ENCODE measurements around the gene ZNF791.
"Not testable (repeated sequence)": the region's sequence is repeated elsewhere in the genome, so short reads cannot be mapped to it uniquely, and the experiment has no call there.

The ZNF791 gene

DNA sequence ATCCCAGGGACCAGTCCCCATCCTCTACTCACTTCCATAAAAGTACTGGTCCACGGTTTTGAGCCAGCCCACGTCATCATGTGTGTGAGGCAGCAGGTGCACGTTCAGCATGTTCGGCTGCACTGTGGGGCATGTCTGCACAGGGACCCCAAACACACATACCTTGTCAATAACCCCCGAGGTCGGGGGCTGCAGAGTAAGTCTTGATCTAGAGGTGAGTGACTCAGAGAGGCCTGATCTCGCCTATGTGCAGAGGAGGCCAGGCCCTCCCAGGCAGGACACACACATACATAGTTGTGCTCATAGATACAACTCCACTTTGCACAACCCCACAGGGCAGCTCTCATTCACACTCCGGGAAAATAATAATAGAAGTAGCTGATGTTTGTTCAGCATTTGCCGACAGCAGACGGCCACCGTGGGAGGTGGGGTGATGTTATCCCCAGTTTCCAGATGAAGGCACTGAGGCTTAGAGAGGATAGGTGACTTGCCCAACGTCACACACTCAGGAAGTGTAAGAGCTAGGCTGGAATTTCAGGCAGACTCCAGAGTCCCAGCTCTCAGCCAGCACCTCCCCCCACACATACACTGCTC lies 55.0 kb downstream of the ZNF791 start:
- DNase-seq, result peak in 1 of 56 donors; percentile 4

- peak in 50 of 56 donors; percentile 15 to 84 (median 56) for DNase-seq
Observed at GRCh38 chr19:12666265-12667048, 55.7 kb downstream of the ZNF791 start, which contains the start of the genes MAN2B1 and WDR83. Gene MAN2B1, minus strand, starts transcription at chr19:12666742. Its CDS starts 41 bp downstream, at chr19:12666701. Gene WDR83, plus strand, starts transcription at chr19:12666807. Its CDS starts 2,984 bp downstream, at chr19:12669791.

GRCh38 chr19:12667731-12668302 lies 57.1 kb downstream of the ZNF791 start:
- DNase-seq, result no peak

DNA sequence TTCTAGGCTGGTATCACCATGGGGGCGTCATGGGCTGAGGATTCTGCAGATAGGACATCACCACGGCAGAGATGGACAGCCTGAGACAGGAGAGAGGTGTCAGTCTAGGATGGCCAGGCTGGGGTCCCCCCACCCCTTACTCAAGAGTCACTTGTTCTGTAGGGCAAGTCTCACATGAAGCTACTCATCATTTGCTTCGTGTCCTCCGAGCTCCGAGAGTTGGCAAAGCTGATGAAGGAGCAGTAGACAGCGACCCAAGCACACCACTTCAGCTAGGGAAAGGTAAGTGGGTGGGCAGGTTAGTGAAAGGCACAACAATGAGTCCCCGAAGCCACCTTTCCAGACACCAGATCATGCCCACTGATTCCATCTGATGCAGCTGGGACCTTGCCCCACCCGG lies 57.6 kb downstream of the ZNF791 start:
- DNase-seq, result no peak

DNA sequence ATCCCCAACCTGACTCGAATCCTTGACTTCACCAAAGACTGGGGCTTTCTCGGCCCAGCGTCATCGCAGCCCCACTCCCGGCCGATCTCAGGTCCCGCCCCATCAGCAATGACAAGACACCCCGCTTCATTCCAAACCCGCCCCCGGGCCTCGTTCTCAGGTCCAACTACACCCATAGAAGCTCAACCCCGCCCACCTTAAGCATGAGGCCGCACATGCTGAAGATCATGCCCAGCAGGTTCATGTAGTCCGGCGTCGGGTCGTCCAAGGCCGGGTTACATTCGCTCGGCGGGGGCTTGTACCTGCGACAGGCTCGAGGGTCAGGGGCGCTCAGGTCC lies 58.2 kb downstream of the ZNF791 start:
- DNase-seq, result peak in 32 of 56 donors; percentile 38 to 78 (median 65)

DNA sequence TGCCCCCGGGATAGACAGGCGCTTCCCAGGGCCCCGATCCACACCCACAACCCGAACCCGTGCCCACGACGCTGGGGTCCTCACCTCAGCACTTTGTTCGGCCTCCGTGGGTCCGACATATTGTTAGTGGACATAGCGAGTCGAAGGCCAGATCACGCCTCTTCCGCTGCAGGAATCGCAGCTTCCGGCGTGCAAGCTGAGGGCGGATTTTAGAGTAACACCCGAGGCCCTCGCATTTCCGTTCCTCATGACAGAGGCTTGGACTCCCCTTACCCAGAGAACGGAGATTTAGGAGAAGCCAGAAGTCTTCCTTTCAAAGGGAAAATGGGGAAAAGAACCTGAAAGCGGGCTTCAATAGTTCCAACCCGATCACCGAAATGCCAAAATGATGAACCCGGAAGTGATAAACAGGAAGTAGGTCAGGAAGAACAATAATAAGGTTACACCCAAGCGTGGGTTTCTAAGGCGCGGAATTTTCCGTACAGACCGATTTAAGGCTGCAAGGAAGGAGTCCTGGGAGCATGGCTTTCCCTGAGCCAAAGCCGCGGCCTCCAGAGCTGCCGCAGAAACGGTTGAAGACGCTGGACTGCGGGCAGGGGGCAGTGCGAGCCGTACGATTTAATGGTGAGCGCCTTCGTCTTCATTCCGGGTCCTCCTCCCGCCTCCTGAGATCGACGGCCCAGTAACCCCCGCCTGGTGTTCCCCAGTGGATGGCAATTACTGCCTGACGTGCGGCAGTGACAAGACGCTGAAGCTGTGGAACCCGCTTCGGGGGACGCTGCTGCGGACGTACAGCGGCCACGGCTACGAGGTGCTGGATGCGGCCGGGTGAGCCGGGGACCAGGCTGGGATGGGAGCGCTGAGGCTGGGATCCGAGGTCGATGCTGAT lies 58.8 kb downstream of the ZNF791 start:
- DNase-seq, result peak in 54 of 56 donors; percentile 32 to 88 (median 76)

DNA sequence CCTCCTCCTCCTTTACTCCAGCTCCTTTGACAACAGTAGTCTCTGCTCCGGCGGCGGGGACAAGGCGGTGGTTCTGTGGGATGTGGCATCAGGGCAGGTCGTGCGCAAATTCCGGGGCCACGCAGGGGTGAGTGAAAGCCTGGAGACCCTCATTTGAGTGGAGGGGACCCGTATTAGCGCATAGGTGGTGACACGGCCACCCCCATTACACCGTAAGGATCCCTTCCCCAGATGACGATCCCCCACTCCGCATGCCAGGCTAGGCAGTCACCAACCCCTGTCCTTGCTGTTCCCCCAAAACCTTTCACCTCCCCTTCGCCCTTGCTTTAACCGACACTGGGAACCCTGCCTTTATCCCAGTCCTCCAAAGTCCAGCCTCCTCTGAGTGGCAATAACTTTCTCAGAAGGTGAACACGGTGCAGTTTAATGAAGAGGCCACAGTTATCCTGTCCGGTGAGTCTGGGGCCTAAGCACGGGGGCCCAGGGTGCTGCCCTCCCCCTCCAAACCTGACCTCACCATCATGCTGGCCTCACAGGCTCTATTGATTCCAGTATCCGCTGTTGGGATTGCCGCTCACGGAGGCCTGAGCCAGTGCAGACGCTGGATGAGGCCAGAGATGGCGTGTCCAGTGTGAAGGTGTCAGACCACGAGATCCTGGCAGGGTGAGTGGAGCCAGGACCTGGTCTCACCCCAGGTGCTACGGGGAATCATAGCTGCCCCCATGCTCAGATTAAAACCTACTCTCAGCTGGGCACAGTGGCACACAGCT lies 59.6 kb downstream of the ZNF791 start:
- DNase-seq, result peak in 1 of 56 donors; percentile 38

DNA sequence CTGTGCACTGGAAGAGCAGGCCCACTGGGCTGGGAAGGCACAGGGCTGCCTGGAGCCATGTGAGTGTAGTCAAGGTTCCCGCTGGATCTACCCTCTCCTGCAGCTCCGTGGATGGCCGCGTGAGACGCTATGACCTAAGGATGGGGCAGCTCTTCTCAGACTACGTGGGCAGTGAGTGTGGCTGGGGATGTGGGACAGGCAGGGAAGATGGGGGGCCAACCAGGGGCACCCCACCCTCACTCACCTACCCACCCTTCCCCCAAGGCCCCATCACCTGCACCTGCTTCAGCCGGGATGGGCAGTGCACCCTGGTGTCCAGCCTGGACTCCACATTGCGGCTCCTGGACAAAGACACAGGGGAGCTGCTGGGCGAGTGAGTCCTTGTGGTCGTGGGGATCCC lies 62.0 kb downstream of the ZNF791 start:
- DNase-seq, result no peak

DNA sequence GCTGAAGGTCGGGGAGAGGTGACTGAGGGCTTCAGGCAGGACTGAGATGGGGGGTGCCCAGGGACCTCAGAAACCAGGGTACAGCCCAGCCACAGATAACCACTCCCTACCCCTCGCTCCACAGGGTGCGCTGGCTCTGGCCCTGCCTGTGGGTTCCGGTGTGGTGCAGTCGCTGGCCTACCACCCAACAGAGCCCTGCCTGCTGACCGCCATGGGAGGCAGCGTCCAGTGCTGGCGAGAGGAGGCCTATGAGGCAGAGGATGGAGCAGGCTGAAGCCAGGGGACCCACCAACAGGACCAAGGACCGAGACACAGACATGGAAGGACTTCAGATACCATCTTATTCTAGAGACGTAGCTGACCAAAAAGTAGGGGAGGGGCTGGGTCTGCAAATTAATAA lies 64.7 kb downstream of the ZNF791 start:
- no peak for DNase-seq

- no peak for DNase-seq
Observed at GRCh38 chr19:12675940-12676339, 65.2 kb downstream of the ZNF791 start.

- DNase-seq, result peak in 46 of 56 donors; percentile 4 to 84 (median 36)
Observed at GRCh38 chr19:12676384-12676792, 65.7 kb downstream of the ZNF791 start.

DNA sequence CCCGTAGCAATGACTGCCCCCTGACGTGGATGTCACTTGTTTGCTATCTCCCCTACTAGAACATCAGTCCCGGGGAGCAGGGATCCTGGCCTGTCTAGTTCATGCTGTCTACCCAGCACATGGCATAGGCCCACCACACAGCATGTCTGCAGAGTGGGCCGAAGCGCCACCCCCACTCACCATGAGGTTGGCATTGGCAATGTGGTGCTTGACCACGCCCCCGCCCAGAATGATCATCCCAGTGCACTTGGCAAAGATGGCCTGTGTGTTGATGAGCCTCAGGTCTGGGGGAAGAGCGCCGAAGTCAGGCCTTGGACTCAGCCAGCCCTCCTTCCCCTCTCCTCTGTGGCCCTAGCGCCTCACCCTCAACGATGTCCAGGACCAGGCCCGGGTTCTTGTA lies 66.2 kb downstream of the ZNF791 start:
- no peak for DNase-seq

DNA sequence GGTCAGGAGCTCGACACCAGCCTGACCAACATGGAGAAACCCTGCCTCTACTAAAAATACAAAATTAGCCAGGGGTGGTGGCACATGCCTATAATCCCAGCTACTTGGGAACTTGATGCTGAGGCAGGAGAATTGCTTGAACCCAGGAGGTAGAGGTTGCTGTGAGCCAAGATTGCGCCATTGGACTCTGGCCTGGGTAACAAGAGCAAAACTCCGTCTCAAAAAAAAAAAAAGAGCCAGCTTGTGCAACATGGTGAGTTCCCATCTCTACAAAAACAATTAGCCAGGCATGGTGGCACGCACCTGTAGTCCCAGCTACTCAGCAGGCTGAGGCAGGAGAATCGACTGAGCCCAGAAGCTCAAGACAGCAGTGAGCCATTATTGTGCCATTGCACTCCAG lies 67.3 kb downstream of the ZNF791 start:
- DNase-seq, result not testable (repeated sequence)

DNA sequence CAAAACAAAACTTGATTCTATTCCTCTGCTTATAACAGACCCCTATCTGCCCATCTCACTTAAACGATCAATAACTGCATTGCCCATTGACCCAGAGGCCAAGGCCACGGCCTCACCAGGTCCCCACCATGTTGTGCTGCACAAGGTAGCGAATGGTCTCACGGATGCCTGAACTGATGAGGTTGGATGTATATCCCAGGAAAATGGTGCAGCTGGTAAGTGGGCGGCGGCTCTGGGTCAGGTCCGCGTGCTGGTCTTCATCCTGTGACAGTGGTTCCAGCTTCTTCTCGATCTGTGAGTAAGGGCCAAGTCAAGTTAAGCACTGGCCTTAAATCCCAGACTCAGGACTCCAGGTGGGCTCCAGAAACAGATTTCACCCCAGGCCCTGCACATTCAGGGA lies 69.3 kb downstream of the ZNF791 start:
- no peak for DNase-seq

DNA sequence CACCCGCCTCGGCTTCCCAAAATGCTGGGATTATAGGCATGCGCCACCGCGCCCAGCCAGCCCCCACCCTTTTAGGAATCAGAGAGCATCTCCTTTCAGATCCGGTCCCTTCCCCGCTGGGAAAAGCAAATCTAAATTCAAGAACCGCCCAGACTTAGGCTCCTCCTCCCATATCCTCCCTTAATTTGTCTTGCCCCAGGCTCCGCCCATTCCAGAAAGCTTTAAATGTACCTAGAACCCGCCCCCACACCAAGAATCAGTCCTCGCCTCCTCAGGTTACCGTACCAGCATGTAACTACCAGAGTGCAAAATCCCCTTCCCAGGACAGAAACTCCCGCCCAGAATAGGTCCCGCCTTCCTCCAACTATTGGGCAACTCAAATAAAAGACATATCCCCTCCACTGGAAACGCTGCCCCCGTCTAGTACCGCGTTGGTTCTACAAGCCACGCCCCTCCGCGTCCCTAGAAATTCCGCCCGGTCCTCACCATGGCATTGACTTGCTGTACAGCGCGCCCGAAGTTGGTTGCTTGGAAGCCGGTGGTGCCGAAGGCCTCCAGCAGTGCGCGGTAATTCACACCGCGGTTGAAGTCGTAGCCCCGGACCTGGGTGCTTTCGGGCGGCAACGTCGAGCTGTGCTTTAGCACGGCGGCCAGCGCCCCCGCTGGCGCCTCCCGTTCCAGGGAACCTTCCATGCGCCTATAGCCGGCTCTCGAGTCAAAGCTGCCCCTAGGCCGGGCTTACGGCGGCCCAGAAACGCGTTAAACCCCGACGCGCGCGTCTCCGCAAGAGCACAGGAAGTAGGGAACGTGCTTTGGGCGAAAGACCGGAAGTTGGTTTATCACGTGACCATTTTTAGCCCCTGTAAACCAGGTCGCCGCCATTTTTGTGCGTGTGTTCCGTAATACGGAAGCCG lies 70.6 kb downstream of the ZNF791 start, which contains the start of gene DHPS:
Gene DHPS (minus strand): TSS at position 807 of the 914 bp plus-strand sequence. CDS start 114 bp downstream, at position 693.
- peak; percentile 57 to 96 (median 82) for DNase-seq

All from nucleus accumbens (tissue), 56 donors.